ENCODE results near the gene RFESD. TPM values are rescaled to one million over a fixed set of nuclear protein-coding genes. Genes with fewer than 3 reads are reported as not detected.
"Not testable (repeated sequence)": the region's sequence is repeated elsewhere in the genome, so short reads cannot be mapped to it uniquely, and the experiment has no call there.

Gene RFESD
- total RNA-seq, 4 donors from 2014 or later = 2.4 to 9.8 (median 6.2) TPM

- no peak overlapping the region for H3K4me3 ChIP-seq (ENCODE audit: low read depth, poor library complexity, severe bottlenecking)
- no peak for DNase-seq (ENCODE audit: low spot score in 2 of 2)
- 96 to 97% methylated on average over 1 of the region's 1 CpG for WGBS, 2 donors
- intact Hi-C loops (cut with DNase I; ENCODE audit: low total_unique reads) = no loop called here
- no peak for TF ChIP-seq POLR2A (IDR thresholded peaks at IDR 0.05)
- no peak for TF ChIP-seq CTCF (IDR thresholded peaks at IDR 0.05)
Observed at GRCh38 chr5:95699337-95699736, 52.8 kb downstream of the RFESD start.

GRCh38 chr5:95701074-95701473 is 54.5 kb downstream of the RFESD start:
- TF ChIP-seq CTCF (IDR thresholded peaks at IDR 0.05) (no peak), POLR2A (IDR thresholded peaks at IDR 0.05) (no peak)
- H3K4me3 ChIP-seq (ENCODE audit: low read depth, poor library complexity, severe bottlenecking) = no peak overlapping the region
- intact Hi-C loops (cut with DNase I; ENCODE audit: low total_unique reads) = no loop called here
- no peak for DNase-seq (ENCODE audit: low spot score in 2 of 2)

GRCh38 chr5:95704150-95704549 is 57.6 kb downstream of the RFESD start:
- WGBS, 2 donors = 65 to 73% methylated on average over 1 of the region's 1 CpG
- TF ChIP-seq CTCF (IDR thresholded peaks at IDR 0.05) (no peak), POLR2A (IDR thresholded peaks at IDR 0.05) (no peak)
- no peak for DNase-seq (ENCODE audit: low spot score in 2 of 2)
- intact Hi-C loops (cut with DNase I; ENCODE audit: low total_unique reads) = no loop called here
- no peak overlapping the region for H3K4me3 ChIP-seq (ENCODE audit: low read depth, poor library complexity, severe bottlenecking)

GRCh38 chr5:95706196-95706595 is 59.6 kb downstream of the RFESD start:
- DNase-seq (ENCODE audit: low spot score in 2 of 2); intact Hi-C loops (cut with DNase I; ENCODE audit: low total_unique reads); H3K4me3 ChIP-seq (ENCODE audit: low read depth, poor library complexity, severe bottlenecking): not testable (repeated sequence)
- WGBS, 2 donors = 89 to 90% methylated on average over 3 to 5 of the region's 5 CpGs

GRCh38 chr5:95707055-95707454 is 60.5 kb downstream of the RFESD start:
- WGBS, 2 donors = 84 to 85% methylated on average over 9 of the region's 9 CpGs
- DNase-seq (ENCODE audit: low spot score in 2 of 2) = no peak
- H3K4me3 ChIP-seq (ENCODE audit: low read depth, poor library complexity, severe bottlenecking) = no peak overlapping the region
- intact Hi-C loops (cut with DNase I; ENCODE audit: low total_unique reads) = no loop called here
- TF ChIP-seq CTCF (IDR thresholded peaks at IDR 0.05) = no peak
- no peak for TF ChIP-seq POLR2A (IDR thresholded peaks at IDR 0.05)

Other genes starting within 250 kb of the RFESD start
- gene SKIC3, start 91.8 kb upstream of the RFESD start, total RNA-seq = 100 to 1,000 TPM in 1 of 4 donors, 10 to 100 TPM in 3; 73.0 to 142 (median 84.2) TPM
- 10 to 100 TPM in 1 of 4 donors, 1 to 10 TPM in 3; 5.9 to 12.2 (median 7.7) TPM for gene ARSK, start 91.7 kb upstream of the RFESD start, total RNA-seq
- 1 to 10 TPM in 1 of 4 donors, under 1 TPM in 3; 0.25 to 1.6 (median 0.56) TPM for gene GPR150, start 26.7 kb upstream of the RFESD start, total RNA-seq
- gene SPATA9, start 36.2 kb downstream of the RFESD start, total RNA-seq = under 1 TPM in 1 of 4 donors, not detected in 3; 0.99 TPM
- gene RHOBTB3, start 84.6 kb downstream of the RFESD start, total RNA-seq = 10 to 100 TPM; 16.7 to 39.4 (median 28.2) TPM
- gene GLRX, start 175.9 kb downstream of the RFESD start, total RNA-seq = 100 to 1,000 TPM in 2 of 4 donors, 10 to 100 TPM in 2; 67.9 to 136 (median 105) TPM

Measured in lower leg skin (tissue), 4 donors.